B cell (primary cell): Measurements from ENCODE around the gene CCL3. TPM values are rescaled to one million over a fixed set of nuclear protein-coding genes. Genes with fewer than 3 reads are reported as not detected.
"Not testable (repeated sequence)": the region's sequence is repeated elsewhere in the genome, so short reads cannot be mapped to it uniquely, and the experiment has no call there.

Source experiments
- ATAC-seq: fragments of 200-7000 bp; cut with Tn5 transposase; one replicate; pipeline ENCODE4 v1.10.0; 2021; ENCODE audit warnings: low read depth, mild to moderate bottlenecking, moderate number of reproducible peaks, moderate library complexity
- CTCF ChIA-PET: fragments of 350-600 bp; sonication (Branson Sonifier 250); formaldehyde crosslinking; loops from one replicate; lab custom pipeline; 2021; ENCODE audit warnings: antibody characterized with exemption, inconsistent platforms; lab: Charles Lee
- POLR2A ChIA-PET: fragments of 350-600 bp; sonication (Branson Sonifier 250); formaldehyde crosslinking; loops from one replicate; lab custom pipeline; 2021; ENCODE audit warnings: antibody characterized with exemption; lab: Charles Lee
- DNase-seq: peaks from one replicate; pipeline ENCODE4 v3.0.0; 2013
- H2AFZ ChIP-seq: 2 replicates; pipeline ENCODE4 v1.6.1; 2012; ENCODE audit warnings: mild to moderate bottlenecking, low read depth, low read length; ENCODE audit not compliant: insufficient read depth, poor library complexity, severe bottlenecking
- H3K27ac ChIP-seq, 2 donors: 1 replicate in 1 of 2; 2 replicates in 1 of 2; pipeline ENCODE4 v1.5.1; 2012 to 2013; ENCODE audit warnings: low read length in 2 of 2, mild to moderate bottlenecking in 2 of 2, moderate library complexity in 1 of 2
- H3K27me3 ChIP-seq, 4 experiments: fragments of 200-600 bp in 1 of 4; sonication (generic) in 1 of 4; replicated peaks in 1 of 4; 1 replicate in 2 of 4; 2 replicates in 2 of 4; pipeline versions ENCODE4 v1.6.1 to v1.7.0; 2013 to 2016; ENCODE audit warnings: low read length in 3 of 4, mild to moderate bottlenecking in 2 of 4, mixed read lengths in 1 of 4, moderate library complexity in 1 of 4; ENCODE audit not compliant: insufficient read depth in 4 of 4, control insufficient read depth in 3 of 4; ENCODE audit errors: control extremely low read depth in 1 of 4
- H3K36me3 ChIP-seq, 2 experiments: replicated peaks in 1 of 2; 1 replicate in 1 of 2; 2 replicates in 1 of 2; pipeline versions ENCODE4 v1.6.1 to v1.7.1; 2013; ENCODE audit warnings: low read length in 1 of 2; ENCODE audit not compliant: insufficient read depth in 2 of 2, control insufficient read depth in 1 of 2; ENCODE audit errors: control extremely low read depth in 1 of 2, extremely low read depth in 1 of 2
- H3K4me1 ChIP-seq, 2 donors: fragments of 200-600 bp in 1 of 2; sonication (generic) in 1 of 2; 1 replicate in 1 of 2; 2 replicates in 1 of 2; pipeline versions ENCODE4 v1.5.1 to v1.6.1; 2013 to 2017; ENCODE audit warnings: low read length in 2 of 2; ENCODE audit not compliant: control insufficient read depth in 2 of 2, insufficient read depth in 2 of 2
- H3K4me2 ChIP-seq: replicated peaks from 2 replicates; pipeline ENCODE3; 2012; ENCODE audit warnings: mild to moderate bottlenecking, low read depth, low read length; ENCODE audit not compliant: poor library complexity, severe bottlenecking
- H3K4me3 ChIP-seq, 5 experiments: fragments of 200-600 bp in 1 of 5; sonication (generic) in 1 of 5; 1 replicate in 3 of 5; 2 replicates in 2 of 5; pipeline versions ENCODE4 v1.5.1 to v1.7.0; 2011 to 2016; ENCODE audit warnings: low read length in 4 of 5, mild to moderate bottlenecking in 4 of 5, low read depth in 2 of 5, control low read depth in 1 of 5, moderate library complexity in 1 of 5; ENCODE audit not compliant: insufficient read depth in 1 of 5; ENCODE audit errors: control extremely low read depth in 1 of 5, extremely low read depth in 1 of 5
- H3K79me2 ChIP-seq: fragments of 200-600 bp; sonication (generic); one replicate; pipeline ENCODE4 v1.6.0; 2016; ENCODE audit warnings: low read length; ENCODE audit not compliant: control insufficient read depth, insufficient read depth
- H3K9ac ChIP-seq: fragments of 200-600 bp; sonication (generic); 2 replicates; pipeline ENCODE4 v1.6.1; 2017; ENCODE audit warnings: mild to moderate bottlenecking, low read length, moderate library complexity
- H3K9me3 ChIP-seq, 3 donors: one replicate each; pipeline versions ENCODE4 v1.6.1 to v1.7.1; 2013; ENCODE audit warnings: low read length in 2 of 3; ENCODE audit not compliant: control insufficient read depth in 2 of 3, insufficient read depth in 1 of 3; ENCODE audit errors: control extremely low read depth in 1 of 3
- H4K20me1 ChIP-seq: 2 replicates; pipeline ENCODE4 v1.6.0; 2012; ENCODE audit warnings: mild to moderate bottlenecking, low read length; ENCODE audit not compliant: insufficient read depth, control insufficient read depth, poor library complexity, severe bottlenecking
- H3K27ac Mint-ChIP-seq: one replicate; pipeline ENCODE4 v1.8.0; 2021; ENCODE audit warnings: mixed read lengths
- H3K27me3 Mint-ChIP-seq: one replicate; pipeline ENCODE4 v1.8.0; 2021; ENCODE audit warnings: mixed read lengths
- H3K4me1 Mint-ChIP-seq: one replicate; pipeline ENCODE4 v1.8.0; 2021; ENCODE audit warnings: mixed read lengths
- H3K4me3 Mint-ChIP-seq: one replicate; pipeline ENCODE4 v1.8.0; 2021; ENCODE audit warnings: mixed read lengths
- H3K9me3 Mint-ChIP-seq: one replicate; pipeline ENCODE4 v1.8.0; 2022; ENCODE audit warnings: mixed read lengths; ENCODE audit not compliant: insufficient read depth
- CTCF ChIP-seq: fragments of 200-600 bp; IDR thresholded peaks from one replicate; pipeline ENCODE4 v1.8.0; 2022; ENCODE audit warnings: antibody characterized with exemption, mild to moderate bottlenecking
- EZH2 ChIP-seq: IDR thresholded peaks from 2 replicates; pipeline ENCODE4 v1.6.1; 2012; ENCODE audit warnings: borderline replicate concordance, low read depth, mild to moderate bottlenecking, moderate library complexity, low read length; ENCODE audit not compliant: insufficient read depth, poor library complexity, severe bottlenecking
- WGBS: methylation state at CpG from one replicate; pipeline ENCODE4 v1.1.5; 2013; ENCODE audit warnings: missing lambda C conversion rate; ENCODE audit not compliant: insufficient coverage; 5-methylcytosine and 5-hydroxymethylcytosine counted together
- intact Hi-C: fragments of 100-400 bp; cut with micrococcal nuclease; formaldehyde crosslinking; loops from one replicate; pipeline ENCODE4 v1.10.0; 2022
- polyA plus RNA-seq: library from polyadenylated mRNA; depleted of rRNA; stranded (reverse); fragments of >200 nt; gene quantifications from 2 replicates; pipeline ENCODE4 v1.2.3, GENCODE V29; 2012
- total RNA-seq, 2 donors: library from RNA; stranded (reverse); fragments of 120-200 nt in 1 of 2; gene quantifications; 1 replicate in 1 of 2; 2 replicates in 1 of 2; pipeline versions ENCODE4 v1.2.3 to v1.2.4, GENCODE V29; 2013 to 2022

CCL3 gene
- total and polyA plus RNA-seq, 2 donors (not counting 1 experiment from before 2014, with no cell fraction given): 5.7 to 31.3 TPM

- CTCF ChIA-PET: no interaction called here
- H2AFZ ChIP-seq: no peak overlapping the region
- no peaks in the 10 kb centered on the region for H3K27me3 ChIP-seq
- POLR2A ChIA-PET: no interaction called here
- no peak overlapping the region for H3K4me3 Mint-ChIP-seq
- H3K4me1 ChIP-seq: peaks cover 45 to 49% of the 10 kb centered on the region in 2 donors
- peaks cover 45% of the 10 kb centered on the region for H3K4me1 Mint-ChIP-seq
- no peaks in the 10 kb centered on the region for H3K79me2 ChIP-seq
- DNase-seq (no peak), ATAC-seq (no peak)
- 92% methylated on average over 8 of the region's 9 CpGs for WGBS
- H3K9me3 ChIP-seq: peaks cover 0 to 29% (median 24%) of the 10 kb centered on the region in 3 donors
- intact Hi-C loops: loop anchor here (5.0 kb wide), 1 partner anchor 53 kb away; no protein-coding TSS in a partner anchor
- no peaks in the 10 kb centered on the region for H4K20me1 ChIP-seq
- peaks cover 9% of the 10 kb centered on the region for H3K9me3 Mint-ChIP-seq
- TF ChIP-seq EZH2: no peak
- TF ChIP-seq CTCF: no peak
- H3K27me3 Mint-ChIP-seq: no peaks in the 10 kb centered on the region
- peak overlapping the region; percentile 2 for H3K9ac ChIP-seq
- H3K27ac Mint-ChIP-seq: no peak overlapping the region
- no peaks in the 10 kb centered on the region for H3K36me3 ChIP-seq
- H3K4me2 ChIP-seq: no peak overlapping the region
- H3K27ac ChIP-seq: no peak overlapping the region
- H3K4me3 ChIP-seq: no peak overlapping the region
Observed at GRCh38 chr17:36124879-36125824, 35.2 kb upstream of the CCL3 start.

DNA sequence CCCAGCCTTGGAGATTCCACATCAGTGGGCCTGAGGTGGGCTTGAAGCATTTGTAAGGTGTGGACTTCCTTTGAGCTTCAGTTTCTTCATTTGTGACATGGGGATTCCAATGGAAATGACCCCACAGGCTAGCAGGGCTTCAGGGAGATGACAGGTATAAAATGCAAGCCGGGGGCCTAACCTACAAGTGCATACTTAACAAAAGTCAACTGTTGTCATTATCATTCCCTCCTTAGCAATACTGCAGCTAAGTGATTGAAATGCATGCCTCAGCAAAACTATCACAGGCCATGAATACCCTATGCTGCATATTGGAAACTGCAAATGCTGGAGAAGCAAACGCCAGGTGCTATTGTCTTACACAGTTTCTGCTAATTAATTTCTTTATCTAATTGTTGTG is 33.5 kb upstream of the CCL3 start:
- 100% methylated on average over 1 of the region's 2 CpGs for WGBS
- Histone ChIP-seq H3K9ac (no peak overlapping the region), H3K4me3 (no peak overlapping the region), H3K9me3 (peaks cover 0 to 29% (median 24%) of the 10 kb centered on the region in 3 donors), H3K36me3 (no peaks in the 10 kb centered on the region), H3K79me2 (no peaks in the 10 kb centered on the region), H3K4me1 (peaks cover 35 to 37% of the 10 kb centered on the region in 2 donors), H2AFZ (no peak overlapping the region), H4K20me1 (no peaks in the 10 kb centered on the region), H3K27me3 (no peaks in the 10 kb centered on the region), H3K4me2 (no peak overlapping the region), H3K27ac (no peak overlapping the region)
- intact Hi-C loops: no loop called here
- POLR2A ChIA-PET: no interaction called here
- no peak for ATAC-seq
- CTCF ChIA-PET: no interaction called here
- H3K9me3 Mint-ChIP-seq: peaks cover 9% of the 10 kb centered on the region
- DNase-seq: no peak
- no peak overlapping the region for H3K27ac Mint-ChIP-seq
- H3K4me3 Mint-ChIP-seq: no peak overlapping the region
- TF ChIP-seq CTCF (no peak), EZH2 (no peak)
- H3K4me1 Mint-ChIP-seq: peaks cover 37% of the 10 kb centered on the region
- no peaks in the 10 kb centered on the region for H3K27me3 Mint-ChIP-seq

GRCh38 chr17:36121099-36121498 is 31.2 kb upstream of the CCL3 start:
- H3K79me2 ChIP-seq, H3K4me3 Mint-ChIP-seq, H3K4me3 ChIP-seq, H3K4me2 ChIP-seq, H2AFZ ChIP-seq, H3K27me3 Mint-ChIP-seq, H3K27ac ChIP-seq, CTCF ChIA-PET, intact Hi-C loops, ATAC-seq, POLR2A ChIA-PET, H3K9ac ChIP-seq, H4K20me1 ChIP-seq, H3K27me3 ChIP-seq, H3K36me3 ChIP-seq, H3K27ac Mint-ChIP-seq, DNase-seq, H3K9me3 Mint-ChIP-seq: not testable (repeated sequence)
- H3K4me1 Mint-ChIP-seq: peaks cover 28% of the 10 kb centered on the region
- WGBS: 43% methylated on average over 1 of the region's 6 CpGs
- H3K9me3 ChIP-seq: peaks cover 0 to 15% (median 15%) of the 10 kb centered on the region in 3 donors
- peaks cover 16 to 24% of the 10 kb centered on the region in 2 donors for H3K4me1 ChIP-seq
